C4-2B (cell line): ENCODE measurements around the gene HPS3.

ENCODE experiments used
- H3K27ac ChIP-seq: fragments of 450-650 bp; 2 replicates; pipeline ENCODE4 v1.5.1; 2017
- CTCF ChIP-seq: fragments of 450-650 bp; conservative IDR thresholded peaks from 2 replicates; pipeline ENCODE4 v1.5.1; 2017; ENCODE audit warnings: mild to moderate bottlenecking
- ZFX ChIP-seq: fragments of 450-650 bp; IDR thresholded peaks from 2 replicates; pipeline ENCODE4 v1.6.1; 2017

HPS3 gene

GRCh38 chr3:149122721-149123578, 6.5 kb upstream of the HPS3 start:
- TF ChIP-seq CTCF (no peak), ZFX (no peak)
- H3K27ac ChIP-seq: no peak overlapping the region

GRCh38 chr3:149128821-149129220, 617 bp upstream of the HPS3 start:
- H3K27ac ChIP-seq: peak overlapping the region; percentile 81
- TF ChIP-seq CTCF (no peak), ZFX (no peak)

DNA sequence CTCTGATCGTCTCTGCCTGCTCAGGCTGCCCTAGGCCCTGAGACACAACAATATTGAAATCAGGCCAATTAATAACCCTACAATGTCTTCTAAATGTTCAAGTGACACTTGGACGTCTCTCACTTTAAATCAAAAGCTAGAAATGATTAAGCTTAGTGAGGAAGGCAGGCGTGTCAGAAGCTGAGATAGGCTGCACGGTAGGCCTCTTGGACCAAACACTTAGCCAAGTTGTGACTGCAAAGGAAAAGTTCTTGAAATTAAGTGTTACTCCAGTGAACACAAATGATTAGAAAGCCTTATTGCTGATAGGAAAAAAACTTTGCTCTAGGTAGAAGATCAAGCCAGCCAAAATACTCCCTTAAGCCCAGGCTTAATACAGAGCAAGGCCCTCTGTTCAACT, 2.2 kb downstream of the HPS3 start:
- no peak overlapping the region for H3K27ac ChIP-seq
- TF ChIP-seq ZFX (no peak), CTCF (no peak)

DNA sequence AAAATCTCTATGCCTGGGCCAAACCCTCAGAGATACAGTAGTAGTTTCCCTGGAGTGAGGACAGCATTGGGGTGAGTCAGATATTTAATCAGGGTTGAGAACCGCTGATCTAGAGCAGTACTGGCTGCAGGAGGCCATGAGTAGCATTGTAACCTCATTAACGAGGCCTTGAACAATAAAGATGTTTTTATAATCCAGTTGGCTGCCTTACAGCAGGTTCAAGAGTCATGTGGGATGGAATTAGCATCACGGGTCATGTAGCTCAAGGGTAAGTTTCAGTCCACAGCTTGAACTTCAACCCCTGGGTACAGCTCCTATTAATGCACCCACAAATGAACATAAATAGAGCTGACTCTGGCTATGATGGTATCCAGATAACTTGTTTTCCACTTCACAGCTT, 5.1 kb downstream of the HPS3 start:
- TF ChIP-seq ZFX (no peak), CTCF (no peak)
- H3K27ac ChIP-seq: no peak overlapping the region

- TF ChIP-seq ZFX (no peak), CTCF (no peak)
- H3K27ac ChIP-seq: no peak overlapping the region
These were observed 13.2 kb downstream of the HPS3 start for GRCh38 chr3:149142682-149143081.

DNA sequence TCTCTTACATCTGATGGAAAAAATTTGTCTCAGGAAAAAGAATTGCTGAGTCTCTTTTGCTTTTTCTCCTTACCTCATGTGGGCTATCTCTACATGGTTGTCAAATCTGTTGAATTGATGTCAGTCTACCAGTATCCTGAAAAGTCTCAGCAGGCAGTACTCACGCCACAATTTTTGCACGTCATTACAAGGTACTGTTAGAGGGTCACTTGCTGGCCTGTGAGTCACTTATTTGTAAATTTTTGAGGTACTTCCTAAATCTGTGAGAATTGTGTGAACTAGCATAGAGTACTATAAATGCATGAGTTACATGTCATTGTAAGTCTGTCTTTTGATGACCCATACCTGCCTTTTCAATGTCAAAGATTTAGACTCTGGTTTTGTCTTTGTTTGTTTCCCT, 15.9 kb downstream of the HPS3 start:
- TF ChIP-seq ZFX (no peak), CTCF (no peak)
- H3K27ac ChIP-seq: no peak overlapping the region

DNA sequence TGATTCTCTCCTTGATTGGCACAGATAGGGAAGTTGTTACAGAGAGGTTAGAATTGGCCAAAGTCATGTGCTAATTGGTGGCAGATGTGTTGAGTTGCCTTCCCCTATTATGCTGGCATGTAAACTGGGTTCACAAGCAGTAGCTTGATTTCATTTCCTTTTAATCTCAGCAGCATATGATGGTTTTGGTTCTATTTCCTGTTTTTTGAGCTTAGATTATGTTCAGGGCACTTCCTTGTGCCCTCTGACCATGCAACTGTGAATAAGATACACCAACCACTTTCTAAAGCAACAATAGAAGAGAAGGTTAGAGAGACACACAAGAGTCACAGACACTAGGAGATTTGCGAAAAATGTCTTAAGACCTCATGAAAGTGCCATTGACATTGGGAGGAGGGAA, 16.5 kb downstream of the HPS3 start:
- no peak overlapping the region for H3K27ac ChIP-seq
- no peak for TF ChIP-seq CTCF
- TF ChIP-seq ZFX: no peak
